KMS-11 (cell line): ENCODE results near the gene CYB561.

Experiments
- H2AFZ ChIP-seq: fragments of 200-600 bp; sonication (generic); 2 replicates; pipeline ENCODE4 v1.6.1; 2016; ENCODE audit warnings: antibody characterized with exemption, mixed run types, low read depth
- H3K27ac ChIP-seq: fragments of 200-600 bp; sonication (generic); 2 replicates; pipeline ENCODE4 v1.6.1; 2016; ENCODE audit warnings: mild to moderate bottlenecking, mixed run types
- H3K27me3 ChIP-seq: fragments of 200-600 bp; sonication (generic); 2 replicates; pipeline ENCODE4 v1.6.1; 2017; ENCODE audit warnings: mild to moderate bottlenecking, low read depth, mixed run types, moderate library complexity; ENCODE audit not compliant: insufficient read depth
- H3K36me3 ChIP-seq: fragments of 200-600 bp; sonication (generic); 2 replicates; pipeline ENCODE4 v1.6.1; 2017; ENCODE audit warnings: mild to moderate bottlenecking, mixed run types; ENCODE audit not compliant: insufficient read depth
- H3K4me1 ChIP-seq: fragments of 200-600 bp; sonication (generic); 2 replicates; pipeline ENCODE4 v1.6.1; 2016; ENCODE audit warnings: mild to moderate bottlenecking, low read depth, mixed run types; ENCODE audit not compliant: poor library complexity, severe bottlenecking
- H3K4me2 ChIP-seq: fragments of 200-600 bp; sonication (generic); 2 replicates; pipeline ENCODE4 v1.7.0; 2016; ENCODE audit warnings: mild to moderate bottlenecking, mixed run types
- H3K4me3 ChIP-seq: fragments of 200-600 bp; sonication (generic); IDR thresholded peaks from 2 replicates; pipeline ENCODE4 v1.6.1; 2017; ENCODE audit warnings: low read depth, low read length, mixed read lengths; ENCODE audit not compliant: insufficient read depth
- H3K79me2 ChIP-seq: fragments of 200-600 bp; sonication (generic); 2 replicates; pipeline ENCODE4 v1.6.1; 2016; ENCODE audit warnings: low read depth, mixed run types; ENCODE audit not compliant: insufficient read depth
- H3K9ac ChIP-seq: fragments of 200-600 bp; sonication (generic); 2 replicates; pipeline ENCODE4 v1.6.1; 2016; ENCODE audit warnings: mild to moderate bottlenecking, mixed run types
- H4K20me1 ChIP-seq: fragments of 200-600 bp; sonication (generic); 2 replicates; pipeline ENCODE4 v1.6.1; 2016; ENCODE audit warnings: mild to moderate bottlenecking, mixed run types; ENCODE audit not compliant: insufficient read depth
- CTCF ChIP-seq: fragments of 200-600 bp; sonication (generic); conservative IDR thresholded peaks from 2 replicates; pipeline ENCODE4 v1.6.1; 2017; ENCODE audit warnings: low read depth, mild to moderate bottlenecking, antibody characterized with exemption, low read length, moderate library complexity, mixed read lengths

CYB561 gene

GRCh38 chr17:63481488-63481870, 35.4 kb upstream of the CYB561 start:
- Histone ChIP-seq H3K4me2 (no peak overlapping the region), H3K9ac (no peak overlapping the region), H3K36me3 (no peaks in the 10 kb centered on the region), H3K4me3 (no peak overlapping the region), H3K79me2 (no peaks in the 10 kb centered on the region), H2AFZ (no peak overlapping the region), H4K20me1 (no peaks in the 10 kb centered on the region), H3K27me3 (peaks cover 54% of the 10 kb centered on the region), H3K27ac (no peak overlapping the region), H3K4me1 (peaks cover 4% of the 10 kb centered on the region)
- TF ChIP-seq CTCF = no peak

- no peaks in the 10 kb centered on the region for H3K79me2 ChIP-seq
- no peak overlapping the region for H3K4me3 ChIP-seq
- H3K36me3 ChIP-seq = no peaks in the 10 kb centered on the region
- H4K20me1 ChIP-seq = no peaks in the 10 kb centered on the region
- no peak overlapping the region for H3K9ac ChIP-seq
- H3K27me3 ChIP-seq = peaks cover 54% of the 10 kb centered on the region
- no peak overlapping the region for H2AFZ ChIP-seq
- H3K4me2 ChIP-seq = no peak overlapping the region
- H3K4me1 ChIP-seq = peaks cover 4% of the 10 kb centered on the region
- TF ChIP-seq CTCF = no peak
- H3K27ac ChIP-seq = no peak overlapping the region
These were observed 34.9 kb upstream of the CYB561 start for GRCh38 chr17:63480826-63481487.

DNA sequence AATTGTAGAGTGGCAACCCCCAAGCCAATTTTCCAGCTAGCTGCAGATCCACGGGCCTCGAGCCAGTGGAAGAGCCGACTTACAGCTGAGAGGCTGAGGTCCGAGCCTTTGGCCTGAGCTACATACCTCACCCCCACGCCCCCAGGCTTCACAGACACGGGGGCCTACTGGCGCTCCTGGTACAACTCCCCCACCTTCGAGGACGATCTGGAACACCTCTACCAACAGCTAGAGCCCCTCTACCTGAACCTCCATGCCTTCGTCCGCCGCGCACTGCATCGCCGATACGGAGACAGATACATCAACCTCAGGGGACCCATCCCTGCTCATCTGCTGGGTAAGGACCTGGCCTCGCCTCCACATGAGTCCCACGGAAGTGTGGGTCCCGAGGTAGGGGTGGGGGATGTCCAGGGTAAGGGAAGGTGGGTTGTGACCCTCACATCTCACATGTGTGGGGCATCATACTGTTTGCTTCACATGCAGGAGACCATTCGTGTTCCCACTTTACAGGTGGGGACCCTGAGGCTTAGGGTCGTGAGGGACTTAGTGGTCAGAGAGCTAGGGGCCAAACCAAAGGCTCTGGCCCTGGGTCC, 34.2 kb upstream of the CYB561 start:
- H3K4me1 ChIP-seq = peaks cover 4% of the 10 kb centered on the region
- no peak overlapping the region for H3K9ac ChIP-seq
- TF ChIP-seq CTCF = no peak
- peaks cover 55% of the 10 kb centered on the region for H3K27me3 ChIP-seq
- no peak overlapping the region for H3K27ac ChIP-seq
- no peak overlapping the region for H2AFZ ChIP-seq
- no peaks in the 10 kb centered on the region for H3K36me3 ChIP-seq
- H4K20me1 ChIP-seq = no peaks in the 10 kb centered on the region
- H3K4me2 ChIP-seq = no peak overlapping the region
- no peak overlapping the region for H3K4me3 ChIP-seq
- no peaks in the 10 kb centered on the region for H3K79me2 ChIP-seq

DNA sequence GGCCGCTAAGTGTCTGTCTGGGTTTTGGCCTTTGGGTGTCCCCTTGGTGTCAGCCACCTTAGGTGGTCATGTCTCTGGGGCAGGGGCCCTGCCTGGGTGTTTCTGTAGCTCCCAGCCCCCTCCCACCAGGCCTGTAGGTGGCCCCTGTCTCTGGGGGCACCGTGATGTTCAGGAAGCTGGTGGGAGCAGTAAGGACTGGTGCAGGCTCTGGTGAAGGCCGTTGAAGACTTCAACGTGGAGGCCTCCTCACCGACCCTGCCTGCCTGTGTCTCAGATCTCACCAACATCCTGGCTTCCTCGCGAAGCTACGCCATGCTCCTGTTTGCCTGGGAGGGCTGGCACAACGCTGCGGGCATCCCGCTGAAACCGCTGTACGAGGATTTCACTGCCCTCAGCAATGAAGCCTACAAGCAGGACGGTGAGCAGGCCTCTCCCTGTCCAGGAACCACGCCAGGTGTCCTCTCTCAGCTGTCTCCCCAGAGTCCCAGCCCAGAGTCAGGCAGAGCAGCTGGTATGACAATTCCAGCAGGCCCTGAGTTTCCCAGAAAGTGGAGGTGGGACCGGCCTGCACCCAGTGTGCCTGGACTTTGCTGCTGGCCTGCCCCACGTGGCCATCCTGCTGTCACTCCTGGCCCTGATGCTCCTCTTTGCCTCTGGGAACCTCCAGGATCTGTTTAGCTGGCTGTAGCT, 33.5 kb upstream of the CYB561 start:
- H3K27me3 ChIP-seq = peaks cover 57% of the 10 kb centered on the region
- no peak overlapping the region for H3K4me2 ChIP-seq
- no peaks in the 10 kb centered on the region for H3K36me3 ChIP-seq
- no peak overlapping the region for H3K9ac ChIP-seq
- H3K4me3 ChIP-seq = no peak overlapping the region
- TF ChIP-seq CTCF = no peak
- no peak overlapping the region for H3K27ac ChIP-seq
- H2AFZ ChIP-seq = no peak overlapping the region
- no peaks in the 10 kb centered on the region for H3K79me2 ChIP-seq
- peaks cover 4% of the 10 kb centered on the region for H3K4me1 ChIP-seq
- no peaks in the 10 kb centered on the region for H4K20me1 ChIP-seq
